GM19452 (cell line): Measurements from ENCODE around the gene STK32B.
"Not testable (repeated sequence)": the region's sequence is repeated elsewhere in the genome, so short reads cannot be mapped to it uniquely, and the experiment has no call there.

Source experiments
- ATAC-seq: cut with Tn5 transposase; IDR thresholded peaks from one replicate; pipeline ENCODE4 v1.9.1; 2021; ENCODE audit not compliant: unreplicated experiment

The STK32B gene

GRCh38 chr4:5156682-5157081, 105.4 kb downstream of the STK32B start:
- no peak for ATAC-seq

- ATAC-seq: no peak
Observed at GRCh38 chr4:5157791-5158770, 106.8 kb downstream of the STK32B start.

GRCh38 chr4:5158825-5159224, 107.5 kb downstream of the STK32B start:
- ATAC-seq: no peak

GRCh38 chr4:5160668-5161067, 109.4 kb downstream of the STK32B start:
- no peak for ATAC-seq

GRCh38 chr4:5162909-5163508, 111.7 kb downstream of the STK32B start:
- ATAC-seq: no peak

GRCh38 chr4:5164221-5164912, 113.1 kb downstream of the STK32B start:
- ATAC-seq: no peak

- no peak for ATAC-seq
Observed at GRCh38 chr4:5165420-5166369, 114.4 kb downstream of the STK32B start.

GRCh38 chr4:5166377-5166776, 115.1 kb downstream of the STK32B start:
- no peak for ATAC-seq

- no peak for ATAC-seq
Observed at GRCh38 chr4:5168891-5169290, 117.6 kb downstream of the STK32B start.

- ATAC-seq: not testable (repeated sequence)
Observed at GRCh38 chr4:5175836-5176235, 124.6 kb downstream of the STK32B start.

- ATAC-seq: no peak
Observed at GRCh38 chr4:5184606-5185005, 133.3 kb downstream of the STK32B start.

- ATAC-seq: no peak
Observed at GRCh38 chr4:5185551-5185950, 134.3 kb downstream of the STK32B start.

GRCh38 chr4:5186271-5187064, 135.2 kb downstream of the STK32B start:
- ATAC-seq: no peak

GRCh38 chr4:5188130-5188529, 136.8 kb downstream of the STK32B start:
- no peak for ATAC-seq

- ATAC-seq: no peak
Observed at GRCh38 chr4:5191831-5192230, 140.6 kb downstream of the STK32B start.

GRCh38 chr4:5192271-5192670, 141.0 kb downstream of the STK32B start:
- ATAC-seq: no peak

- ATAC-seq: no peak
Observed at GRCh38 chr4:5192678-5193077, 141.4 kb downstream of the STK32B start.

GRCh38 chr4:5198656-5199541, 147.6 kb downstream of the STK32B start:
- no peak for ATAC-seq

- no peak for ATAC-seq
Observed at GRCh38 chr4:5199912-5200311, 148.6 kb downstream of the STK32B start.
